T1000 (cell line): ENCODE results near the gene DPM3.

Experiments
- DNase-seq: peaks from one replicate; lab custom pipeline; 2025; ENCODE audit warnings: mixed read lengths; lab: John Stamatoyannopoulos, UW

The DPM3 gene

GRCh38 chr1:155093911-155094621 is 46.3 kb downstream of the DPM3 start:
- no peak for DNase-seq

GRCh38 chr1:155092641-155093040 is 47.7 kb downstream of the DPM3 start:
- no peak for DNase-seq

- no peak for DNase-seq
These were observed 48.2 kb downstream of the DPM3 start for GRCh38 chr1:155092131-155092530.

GRCh38 chr1:155091071-155092051 is 49.0 kb downstream of the DPM3 start:
- peak; percentile 67 for DNase-seq
